Measurements from ENCODE around the gene COL6A2. TPM values are rescaled to one million over a fixed set of nuclear protein-coding genes. Genes with fewer than 3 reads are reported as not detected.

Gene COL6A2
- total and polyA plus RNA-seq, 2 experiments from 2014 or later, result 28.4 to 89.2 TPM

- Mint-ChIP-seq H3K36me3 (ENCODE audit: low read depth) (peaks cover 9% of the 10 kb centered on the region; the same call in 2 of the 3 replicates), H3K27me3 (ENCODE audit: insufficient read depth, low read depth, poor library complexity) (peaks cover 9% of the 10 kb centered on the region), H3K27ac (no peak overlapping the region), H3K4me1 (peaks cover 4% of the 10 kb centered on the region; the same call in 2 of the 3 replicates), H3K4me3 (no peak overlapping the region), H3K9me3 (no peaks in the 10 kb centered on the region)
- H3K27me3 ChIP-seq (ENCODE audit: insufficient read depth), result no peaks in the 10 kb centered on the region
- TF ChIP-seq POLR2AphosphoS5 (IDR thresholded peaks at IDR 0.05; ENCODE audit: low read depth) (no peak), NANOG (IDR thresholded peaks at IDR 0.05; ENCODE audit: borderline replicate concordance) (no peak), EZH2phosphoT487 (IDR thresholded peaks at IDR 0.05; ENCODE audit: unreplicated experiment) (no peak), JUNB (IDR thresholded peaks at IDR 0.05; ENCODE audit: unreplicated experiment) (no peak), ZNF331 (CRISPR knock-in tag; IDR thresholded peaks at IDR 0.05; ENCODE audit: low read depth) (no peak), REST (IDR thresholded peaks at IDR 0.05; ENCODE audit: unreplicated experiment) (no peak), EZH2 (IDR thresholded peaks at IDR 0.05; ENCODE audit: low read depth, unreplicated experiment) (no peak), CREB1 (CRISPR knock-in tag; IDR thresholded peaks at IDR 0.05; ENCODE audit: low read depth) (no peak), CTCF (conservative IDR thresholded peaks at IDR 0.05; ENCODE audit: low read depth in 2 of 2) (no peak), STAT1 (IDR thresholded peaks at IDR 0.05; ENCODE audit: unreplicated experiment) (no peak)
- TF ChIP-seq, protein P1, sequence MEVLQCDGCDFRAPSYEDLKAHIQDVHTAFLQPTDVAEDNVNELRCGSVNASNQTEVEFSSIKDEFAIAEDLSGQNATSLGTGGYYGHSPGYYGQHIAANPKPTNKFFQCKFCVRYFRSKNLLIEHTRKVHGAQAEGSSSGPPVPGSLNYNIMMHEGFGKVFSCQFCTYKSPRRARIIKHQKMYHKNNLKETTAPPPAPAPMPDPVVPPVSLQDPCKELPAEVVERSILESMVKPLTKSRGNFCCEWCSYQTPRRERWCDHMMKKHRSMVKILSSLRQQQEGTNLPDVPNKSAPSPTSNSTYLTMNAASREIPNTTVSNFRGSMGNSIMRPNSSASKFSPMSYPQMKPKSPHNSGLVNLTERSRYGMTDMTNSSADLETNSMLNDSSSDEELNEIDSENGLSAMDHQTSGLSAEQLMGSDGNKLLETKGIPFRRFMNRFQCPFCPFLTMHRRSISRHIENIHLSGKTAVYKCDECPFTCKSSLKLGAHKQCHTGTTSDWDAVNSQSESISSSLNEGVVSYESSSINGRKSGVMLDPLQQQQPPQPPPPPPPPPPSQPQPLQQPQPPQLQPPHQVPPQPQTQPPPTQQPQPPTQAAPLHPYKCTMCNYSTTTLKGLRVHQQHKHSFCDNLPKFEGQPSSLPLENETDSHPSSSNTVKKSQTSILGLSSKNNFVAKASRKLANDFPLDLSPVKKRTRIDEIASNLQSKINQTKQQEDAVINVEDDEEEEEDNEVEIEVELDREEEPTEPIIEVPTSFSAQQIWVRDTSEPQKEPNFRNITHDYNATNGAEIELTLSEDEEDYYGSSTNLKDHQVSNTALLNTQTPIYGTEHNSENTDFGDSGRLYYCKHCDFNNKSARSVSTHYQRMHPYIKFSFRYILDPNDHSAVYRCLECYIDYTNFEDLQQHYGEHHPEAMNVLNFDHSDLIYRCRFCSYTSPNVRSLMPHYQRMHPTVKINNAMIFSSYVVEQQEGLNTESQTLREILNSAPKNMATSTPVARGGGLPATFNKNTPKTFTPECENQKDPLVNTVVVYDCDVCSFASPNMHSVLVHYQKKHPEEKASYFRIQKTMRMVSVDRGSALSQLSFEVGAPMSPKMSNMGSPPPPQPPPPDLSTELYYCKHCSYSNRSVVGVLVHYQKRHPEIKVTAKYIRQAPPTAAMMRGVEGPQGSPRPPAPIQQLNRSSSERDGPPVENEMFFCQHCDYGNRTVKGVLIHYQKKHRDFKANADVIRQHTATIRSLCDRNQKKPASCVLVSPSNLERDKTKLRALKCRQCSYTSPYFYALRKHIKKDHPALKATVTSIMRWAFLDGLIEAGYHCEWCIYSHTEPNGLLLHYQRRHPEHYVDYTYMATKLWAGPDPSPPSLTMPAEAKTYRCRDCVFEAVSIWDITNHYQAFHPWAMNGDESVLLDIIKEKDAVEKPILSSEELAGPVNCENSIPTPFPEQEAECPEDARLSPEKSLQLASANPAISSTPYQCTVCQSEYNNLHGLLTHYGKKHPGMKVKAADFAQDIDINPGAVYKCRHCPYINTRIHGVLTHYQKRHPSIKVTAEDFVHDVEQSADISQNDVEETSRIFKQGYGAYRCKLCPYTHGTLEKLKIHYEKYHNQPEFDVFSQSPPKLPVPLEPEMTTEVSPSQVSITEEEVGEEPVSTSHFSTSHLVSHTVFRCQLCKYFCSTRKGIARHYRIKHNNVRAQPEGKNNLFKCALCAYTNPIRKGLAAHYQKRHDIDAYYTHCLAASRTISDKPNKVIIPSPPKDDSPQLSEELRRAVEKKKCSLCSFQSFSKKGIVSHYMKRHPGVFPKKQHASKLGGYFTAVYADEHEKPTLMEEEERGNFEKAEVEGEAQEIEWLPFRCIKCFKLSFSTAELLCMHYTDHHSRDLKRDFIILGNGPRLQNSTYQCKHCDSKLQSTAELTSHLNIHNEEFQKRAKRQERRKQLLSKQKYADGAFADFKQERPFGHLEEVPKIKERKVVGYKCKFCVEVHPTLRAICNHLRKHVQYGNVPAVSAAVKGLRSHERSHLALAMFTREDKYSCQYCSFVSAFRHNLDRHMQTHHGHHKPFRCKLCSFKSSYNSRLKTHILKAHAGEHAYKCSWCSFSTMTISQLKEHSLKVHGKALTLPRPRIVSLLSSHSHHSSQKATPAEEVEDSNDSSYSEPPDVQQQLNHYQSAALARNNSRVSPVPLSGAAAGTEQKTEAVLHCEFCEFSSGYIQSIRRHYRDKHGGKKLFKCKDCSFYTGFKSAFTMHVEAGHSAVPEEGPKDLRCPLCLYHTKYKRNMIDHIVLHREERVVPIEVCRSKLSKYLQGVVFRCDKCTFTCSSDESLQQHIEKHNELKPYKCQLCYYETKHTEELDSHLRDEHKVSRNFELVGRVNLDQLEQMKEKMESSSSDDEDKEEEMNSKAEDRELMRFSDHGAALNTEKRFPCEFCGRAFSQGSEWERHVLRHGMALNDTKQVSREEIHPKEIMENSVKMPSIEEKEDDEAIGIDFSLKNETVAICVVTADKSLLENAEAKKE (CRISPR knock-in tag; IDR thresholded peaks at IDR 0.05), result no peak
- TF ChIP-seq, protein P2, sequence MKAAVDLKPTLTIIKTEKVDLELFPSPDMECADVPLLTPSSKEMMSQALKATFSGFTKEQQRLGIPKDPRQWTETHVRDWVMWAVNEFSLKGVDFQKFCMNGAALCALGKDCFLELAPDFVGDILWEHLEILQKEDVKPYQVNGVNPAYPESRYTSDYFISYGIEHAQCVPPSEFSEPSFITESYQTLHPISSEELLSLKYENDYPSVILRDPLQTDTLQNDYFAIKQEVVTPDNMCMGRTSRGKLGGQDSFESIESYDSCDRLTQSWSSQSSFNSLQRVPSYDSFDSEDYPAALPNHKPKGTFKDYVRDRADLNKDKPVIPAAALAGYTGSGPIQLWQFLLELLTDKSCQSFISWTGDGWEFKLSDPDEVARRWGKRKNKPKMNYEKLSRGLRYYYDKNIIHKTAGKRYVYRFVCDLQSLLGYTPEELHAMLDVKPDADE (IDR thresholded peaks at IDR 0.05), result no peak
- no peak overlapping the region for H3K4me3 ChIP-seq
- H3K9me2 ChIP-seq (ENCODE audit: insufficient read depth), result no peaks in the 10 kb centered on the region
- H3K79me2 ChIP-seq (replicated peaks; ENCODE audit: insufficient read depth), result no peaks in the 10 kb centered on the region
- no peak overlapping the region for H3K4me2 ChIP-seq
- DNase-seq (ENCODE audit: low spot score), result no peak
- H3K4me1 ChIP-seq (ENCODE audit: insufficient read depth), result no peaks in the 10 kb centered on the region
- no peaks in the 10 kb centered on the region for H3F3A ChIP-seq (replicated peaks; ENCODE audit: low read depth)
- no peak overlapping the region for H2AFZ ChIP-seq
- H3K27ac ChIP-seq (ENCODE audit: low read depth), result no peak overlapping the region
- H4K20me1 ChIP-seq (replicated peaks; ENCODE audit: insufficient read depth), result no peaks in the 10 kb centered on the region
- ATAC-seq, result no peak
- no peaks in the 10 kb centered on the region for H3K36me3 ChIP-seq (ENCODE audit: insufficient read depth)
Measured at GRCh38 chr21:46126309-46127238, 28.7 kb downstream of the COL6A2 start.

All from GM23338 (cell line).